HepG2 (cell line): Measurements from ENCODE around the gene NRL. TPM values are rescaled to one million over a fixed set of nuclear protein-coding genes. Genes with fewer than 3 reads are reported as not detected.

Experiments
- ARNT2 ChIP-seq: sonication (generic); formaldehyde crosslinking; IDR thresholded peaks from 2 replicates; pipeline ENCODE4 v1.8.0; 2022; ENCODE audit warnings: mild to moderate bottlenecking, low read depth, missing genetic modification reagents, moderate library complexity
- ATF2 ChIP-seq: sonication (generic); formaldehyde crosslinking; IDR thresholded peaks from 2 replicates; pipeline ENCODE4 v1.4.0; 2020; ENCODE audit warnings: missing genetic modification reagents
- ATF5 ChIP-seq: sonication (generic); formaldehyde crosslinking; IDR thresholded peaks from 2 replicates; pipeline ENCODE4 v1.4.0; 2020; ENCODE audit warnings: mild to moderate bottlenecking, low read depth, missing genetic modification reagents
- CENPX ChIP-seq: sonication (generic); formaldehyde crosslinking; IDR thresholded peaks from 2 replicates; pipeline ENCODE4 v1.9.0; 2021; ENCODE audit warnings: mild to moderate bottlenecking, missing genetic modification reagents, moderate library complexity
- CERS6 ChIP-seq: sonication (generic); formaldehyde crosslinking; IDR thresholded peaks from 2 replicates; pipeline ENCODE4 v1.5.0; 2020; ENCODE audit warnings: missing genetic modification reagents
- CSRNP1 ChIP-seq: sonication (generic); formaldehyde crosslinking; IDR thresholded peaks from 2 replicates; pipeline ENCODE4 v1.8.1; 2023; ENCODE audit warnings: mild to moderate bottlenecking, missing genetic modification reagents
- EP300 ChIP-seq, 3 experiments: sonication (generic) in 1 of 3; formaldehyde crosslinking in 1 of 3; IDR thresholded peaks; 2 replicates each; pipeline versions ENCODE4 v1.5.1 to v1.6.1; 2011 to 2020; ENCODE audit warnings: low read depth in 2 of 3, low read length in 2 of 3, borderline replicate concordance in 1 of 3, improper control_type of control experiment in 1 of 3, mild to moderate bottlenecking in 1 of 3, missing genetic modification reagents in 1 of 3, moderate library complexity in 1 of 3
- FOXA1 ChIP-seq, 2 experiments: fragments of 450-650 bp in 1 of 2; sonication (generic) in 1 of 2; formaldehyde crosslinking in 1 of 2; IDR thresholded peaks; 2 replicates each; pipeline versions ENCODE4 v1.4.0 to v1.6.1; 2016 to 2020; ENCODE audit warnings: missing genetic modification reagents in 1 of 2
- FOXC1 ChIP-seq: sonication (generic); formaldehyde crosslinking; IDR thresholded peaks from 2 replicates; pipeline ENCODE4 v1.8.0; 2022; ENCODE audit warnings: mild to moderate bottlenecking, missing genetic modification reagents, borderline replicate concordance
- KDM1A ChIP-seq: IDR thresholded peaks from 2 replicates; pipeline ENCODE4 v1.6.1; 2016; ENCODE audit warnings: missing compliant biosample characterization
- NFYC ChIP-seq: IDR thresholded peaks from 2 replicates; pipeline ENCODE4 v1.6.1; 2016; ENCODE audit warnings: missing genetic modification reagents, missing compliant biosample characterization
- PAWR ChIP-seq: sonication (generic); formaldehyde crosslinking; IDR thresholded peaks from 2 replicates; pipeline ENCODE4 v1.4.0; 2020; ENCODE audit warnings: missing genetic modification reagents, mild to moderate bottlenecking, borderline replicate concordance
- SIX1 ChIP-seq: sonication (generic); formaldehyde crosslinking; IDR thresholded peaks from 2 replicates; pipeline ENCODE4 v1.4.0; 2020; ENCODE audit warnings: missing genetic modification reagents, borderline replicate concordance
- ZGPAT ChIP-seq: IDR thresholded peaks from 2 replicates; pipeline ENCODE4 v1.6.1; 2016; ENCODE audit warnings: mild to moderate bottlenecking
- ZNF124 ChIP-seq: sonication (generic); formaldehyde crosslinking; IDR thresholded peaks from 2 replicates; pipeline ENCODE4 v1.4.0; 2020; ENCODE audit warnings: missing genetic modification reagents
- ZNF18 ChIP-seq: sonication (generic); formaldehyde crosslinking; IDR thresholded peaks from 2 replicates; pipeline ENCODE4 v1.8.0; 2022; ENCODE audit warnings: mild to moderate bottlenecking, missing genetic modification reagents; ENCODE audit not compliant: insufficient replicate concordance
- ZNF331 ChIP-seq: sonication (generic); formaldehyde crosslinking; IDR thresholded peaks from 2 replicates; pipeline ENCODE4 v1.4.0; 2020; ENCODE audit warnings: missing genetic modification reagents
- ZNF558 ChIP-seq: sonication (generic); formaldehyde crosslinking; IDR thresholded peaks from 2 replicates; pipeline ENCODE4 v1.9.0; 2022; ENCODE audit warnings: mild to moderate bottlenecking, missing genetic modification reagents, borderline replicate concordance
- ZNF660 ChIP-seq: sonication (generic); formaldehyde crosslinking; IDR thresholded peaks from 2 replicates; pipeline ENCODE4 v1.5.1; 2020; ENCODE audit warnings: mild to moderate bottlenecking, low read depth, missing genetic modification reagents, borderline replicate concordance
- ZNF777 ChIP-seq: sonication (generic); formaldehyde crosslinking; IDR thresholded peaks from 2 replicates; pipeline ENCODE4 v1.4.0; 2020; ENCODE audit warnings: missing genetic modification reagents
- polyA plus RNA-seq, 8 experiments: library from polyadenylated mRNA; depleted of rRNA in 3 of 8; stranded (reverse) in 7 of 8; unstranded in 1 of 8; fragments of >200 nt; fragmentation: Illumina TruSeq in 4 of 8; extraction: Trizol in 4 of 8; gene quantifications; 2 replicates each; pipeline versions ENCODE4 v1.2.1 to v1.2.3, GENCODE V29; 2011 to 2016; ENCODE audit warnings: low read depth in 4 of 8, missing spikeins in 1 of 8, mixed read lengths in 1 of 8; ENCODE audit not compliant: insufficient read depth in 1 of 8
- total RNA-seq, 5 experiments: library from RNA; depleted of rRNA; stranded (reverse); fragments of >200 nt; fragmentation: Illumina TruSeq; extraction: Trizol; gene quantifications; 2 replicates each; pipeline ENCODE4 v1.2.3, GENCODE V29; 2016; ENCODE audit warnings: low read depth in 1 of 5

The NRL gene
- total and polyA plus RNA-seq, 2 of the 13 experiments (the other 11 are each of a cell fraction or from before 2014, with no cell fraction given): 2.5 to 4.7 TPM

- TF ChIP-seq ZGPAT (CRISPR knock-in tag) (no peak), ZNF331 (CRISPR knock-in tag) (no peak), FOXC1 (CRISPR knock-in tag) (no peak), PAWR (CRISPR knock-in tag) (peak; percentile 65; the same call in 1 of the 2 replicates), ARNT2 (CRISPR knock-in tag) (no peak), ATF5 (CRISPR knock-in tag) (no peak), EP300 (IDR thresholded peaks at IDR 0.05; ENCODE audit: low read depth in 2 of 2, low read length in 2 of 2) (no peak), EP300 (CRISPR knock-in tag; IDR thresholded peaks at IDR 0.05; ENCODE audit: borderline replicate concordance) (no peak), ZNF124 (no peak), CSRNP1 (CRISPR knock-in tag) (no peak), ATF2 (CRISPR knock-in tag) (no peak), NFYC (CRISPR knock-in tag) (no peak), FOXA1 (IDR thresholded peaks at IDR 0.05) (no peak), FOXA1 (CRISPR knock-in tag; IDR thresholded peaks at IDR 0.05) (no peak), CERS6 (CRISPR knock-in tag) (no peak), CENPX (CRISPR knock-in tag) (no peak), KDM1A (CRISPR knock-in tag) (no peak), ZNF660 (CRISPR knock-in tag) (no peak), ZNF777 (CRISPR knock-in tag) (no peak), ZNF18 (CRISPR knock-in tag) (no peak), ZNF558 (CRISPR knock-in tag) (no peak), SIX1 (no peak)
These were observed 39.9 kb downstream of the NRL start (continued) for GRCh38 chr14:24074625-24075484.
